SH-SY5Y (cell line): ENCODE data around the gene USP22.

ENCODE experiments used
- GATA2 ChIP-seq: IDR thresholded peaks from 2 replicates; pipeline ENCODE4 v1.6.1; 2011; ENCODE audit warnings: mild to moderate bottlenecking, low read depth, low read length
- GATA3 ChIP-seq: IDR thresholded peaks from 2 replicates; pipeline ENCODE4 v1.6.1; 2011; ENCODE audit warnings: low read depth, mild to moderate bottlenecking, low read length, moderate library complexity

DNA sequence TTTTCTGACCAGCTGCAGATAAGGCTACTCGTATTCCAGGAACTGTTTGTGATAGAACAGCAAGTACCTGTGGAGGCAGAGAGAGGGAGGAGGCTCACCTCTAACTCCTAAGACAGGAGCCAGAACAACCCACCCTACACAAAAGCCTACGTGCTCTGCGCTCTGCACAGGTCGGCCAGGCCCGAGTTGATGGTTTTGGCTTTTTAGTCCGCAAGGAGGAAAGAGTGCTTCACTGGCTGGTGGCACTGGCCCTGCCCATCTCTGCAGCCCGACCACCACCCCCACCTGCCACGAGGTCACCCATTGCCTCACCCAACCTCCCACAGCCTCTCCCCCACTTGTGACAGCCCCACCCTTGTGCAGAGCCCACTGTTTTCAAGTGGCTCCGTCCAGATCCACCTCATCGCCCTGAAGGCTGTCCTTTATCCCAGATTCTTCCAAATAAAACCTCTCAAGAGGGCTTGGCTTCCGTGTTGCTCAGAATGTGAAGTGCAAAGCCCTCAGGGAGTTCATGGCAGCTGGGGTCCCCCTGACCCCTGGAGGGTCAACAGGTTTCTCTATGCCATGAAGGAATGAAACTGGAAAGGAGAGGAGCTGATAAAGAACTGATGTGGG lies 39.7 kb downstream of the USP22 start:
- no peak for TF ChIP-seq GATA3
- TF ChIP-seq GATA2 = no peak
